SJCRH30 (cell line): Measurements from ENCODE around the gene C1QTNF4. TPM values are rescaled to one million over a fixed set of nuclear protein-coding genes. Genes with fewer than 3 reads are reported as not detected.
A peak's percentile ranks its signal among the peaks of the same experiment; 100 is the strongest.

Source experiments
- DNase-seq, 2 experiments: peaks; one replicate each; pipeline ENCODE4 v3.0.0-alpha.2; 2015 to 2020
- H3K27ac ChIP-seq: fragments of 250-450 bp; sonication (Bioruptor Pico); 2 replicates; pipeline ENCODE4 v1.5.1; 2020; ENCODE audit warnings: mild to moderate bottlenecking, moderate library complexity
- H3K27me3 ChIP-seq: fragments of 250-450 bp; sonication (Bioruptor Pico); 2 replicates; pipeline ENCODE4 v1.5.1; 2020; ENCODE audit warnings: mild to moderate bottlenecking, moderate library complexity
- H3K36me3 ChIP-seq: fragments of 250-450 bp; sonication (Bioruptor Pico); 2 replicates; pipeline ENCODE4 v1.5.1; 2020; ENCODE audit warnings: mild to moderate bottlenecking, moderate library complexity
- H3K4me1 ChIP-seq: fragments of 250-450 bp; sonication (Bioruptor Pico); 2 replicates; pipeline ENCODE4 v1.5.1; 2020; ENCODE audit warnings: mild to moderate bottlenecking, moderate library complexity
- H3K4me3 ChIP-seq: fragments of 250-450 bp; sonication (Bioruptor Pico); 2 replicates; pipeline ENCODE4 v1.5.1; 2020; ENCODE audit warnings: mild to moderate bottlenecking, moderate library complexity
- H3K9me3 ChIP-seq: fragments of 250-450 bp; sonication (Bioruptor Pico); replicated peaks from 2 replicates; pipeline ENCODE4 v1.5.1; 2020; ENCODE audit warnings: mild to moderate bottlenecking, moderate library complexity
- total RNA-seq: library from RNA; depleted of rRNA; stranded (reverse); fragments of >200 nt; shearing (Covaris generic); gene quantifications from 2 replicates; pipeline ENCODE4 v1.2.3, GENCODE V29; 2014

C1QTNF4 gene
- total RNA-seq, 1 experiment from 2014 or later, result not detected

DNA sequence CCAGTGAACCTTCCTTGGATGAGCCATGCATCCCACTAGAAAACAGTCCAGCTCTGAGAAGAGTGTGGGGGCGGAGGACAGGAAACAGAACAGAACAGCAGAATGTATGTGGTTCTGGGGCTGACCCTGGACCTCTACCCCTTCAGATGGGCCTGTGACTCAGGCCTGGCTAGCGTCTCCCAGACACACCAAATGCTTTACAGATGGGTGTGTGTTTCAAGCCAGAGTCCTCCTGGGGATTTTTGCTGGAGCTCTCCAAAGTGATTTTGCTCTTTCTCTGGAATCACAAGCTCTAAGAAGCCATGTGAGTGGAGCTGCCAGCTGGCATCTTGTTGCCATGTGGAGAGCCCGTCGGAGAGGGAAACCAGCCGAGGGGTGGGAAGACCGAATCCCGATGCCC is 13.2 kb upstream of the C1QTNF4 start:
- Histone ChIP-seq H3K4me1 (no peaks in the 10 kb centered on the region), H3K27ac (no peak overlapping the region), H3K9me3 (no peaks in the 10 kb centered on the region), H3K36me3 (no peaks in the 10 kb centered on the region), H3K4me3 (no peak overlapping the region), H3K27me3 (no peaks in the 10 kb centered on the region)
- no peak for DNase-seq

DNA sequence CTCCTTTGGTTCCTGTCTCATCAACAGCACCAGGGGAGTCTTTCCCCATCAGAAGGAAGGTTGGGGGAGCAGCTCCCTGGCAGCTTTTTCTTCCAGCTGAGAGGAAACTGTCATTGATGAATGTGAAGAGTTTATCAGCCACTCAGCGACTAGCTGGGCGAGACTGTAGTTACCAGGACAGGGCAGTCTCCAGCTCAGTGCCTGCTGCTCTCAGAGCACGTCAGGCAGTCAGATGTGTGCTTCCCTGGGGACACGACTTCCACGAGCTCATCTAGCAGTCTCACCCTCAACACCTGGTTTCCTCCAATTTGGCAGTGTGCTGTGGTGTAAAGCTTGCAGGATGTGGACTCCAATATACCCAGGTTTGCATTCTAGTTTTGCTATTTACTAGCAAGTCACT is 12.5 kb upstream of the C1QTNF4 start:
- no peak overlapping the region for H3K4me3 ChIP-seq
- H3K27ac ChIP-seq, result no peak overlapping the region
- no peaks in the 10 kb centered on the region for H3K4me1 ChIP-seq
- DNase-seq, result no peak
- H3K9me3 ChIP-seq, result no peaks in the 10 kb centered on the region
- no peaks in the 10 kb centered on the region for H3K36me3 ChIP-seq
- H3K27me3 ChIP-seq, result no peaks in the 10 kb centered on the region

DNA sequence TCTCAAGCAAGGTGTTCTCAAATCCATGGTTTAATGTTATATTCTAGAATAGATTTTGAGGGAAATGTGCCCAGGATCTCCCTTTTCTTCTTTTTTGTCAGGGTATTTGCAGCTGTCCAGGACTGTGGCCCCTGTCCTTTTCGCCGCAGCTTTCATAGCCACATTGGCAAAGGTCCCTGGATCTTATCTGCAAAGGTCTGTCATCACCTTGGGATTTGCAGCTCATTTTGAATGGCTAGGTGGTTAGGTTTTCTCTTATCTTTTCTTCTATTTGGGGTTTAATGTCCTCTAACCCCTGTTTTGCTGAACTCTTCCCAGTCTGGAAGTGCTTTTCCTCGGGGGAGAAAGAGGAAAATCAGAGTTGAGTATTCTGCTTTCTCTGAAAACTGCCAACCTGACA is 11.7 kb upstream of the C1QTNF4 start:
- Histone ChIP-seq H3K4me1 (no peaks in the 10 kb centered on the region), H3K27me3 (no peaks in the 10 kb centered on the region), H3K9me3 (no peaks in the 10 kb centered on the region), H3K36me3 (no peaks in the 10 kb centered on the region), H3K27ac (no peak overlapping the region), H3K4me3 (no peak overlapping the region)
- DNase-seq, result no peak

DNA sequence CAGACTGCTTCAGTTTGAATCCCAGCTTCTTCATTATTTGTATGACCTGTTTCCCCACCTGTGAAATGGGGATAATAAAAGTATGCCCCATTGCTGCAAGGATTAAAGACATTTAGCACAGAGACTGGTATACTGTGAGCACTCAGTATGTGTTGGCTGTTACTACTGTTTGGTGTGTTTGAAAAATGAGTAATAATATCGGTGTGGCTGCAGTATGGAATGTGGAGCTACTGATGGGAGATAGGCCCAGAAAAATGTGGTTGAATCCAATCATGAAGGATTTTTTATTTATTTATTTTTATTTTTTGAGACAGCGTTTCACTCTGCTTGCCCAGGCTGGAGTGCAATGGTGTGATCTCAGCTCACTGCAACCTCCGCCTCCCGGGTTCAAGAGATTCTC is 9.1 kb upstream of the C1QTNF4 start:
- DNase-seq, result no peak
- Histone ChIP-seq H3K9me3 (no peaks in the 10 kb centered on the region), H3K4me3 (no peak overlapping the region), H3K27me3 (0 out of 2 replicates have a peak, but pooled peaks cover 3% of the 10 kb centered on the region), H3K36me3 (no peaks in the 10 kb centered on the region), H3K4me1 (no peaks in the 10 kb centered on the region), H3K27ac (no peak overlapping the region)

DNA sequence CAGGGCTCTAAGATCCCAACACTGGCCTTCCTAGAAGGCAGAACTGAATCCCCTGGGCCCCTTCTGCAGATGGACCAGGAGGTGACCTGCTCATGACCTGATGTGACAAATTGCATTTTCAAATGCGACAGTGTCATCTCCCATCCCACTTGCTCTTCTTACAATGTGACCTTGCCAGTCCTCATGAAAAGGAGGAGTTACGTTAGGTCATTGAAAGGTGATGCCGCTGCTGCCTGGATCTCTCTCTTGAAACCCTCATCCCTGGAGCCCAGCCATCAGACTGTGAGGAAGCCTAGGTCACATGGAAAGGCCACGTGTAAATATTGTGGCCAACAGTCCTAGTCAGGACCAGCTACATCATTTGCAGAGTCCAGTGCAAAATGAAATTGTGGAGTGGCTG is 5.7 kb upstream of the C1QTNF4 start:
- Histone ChIP-seq H3K4me3 (no peak overlapping the region), H3K27me3 (0 out of 2 replicates have a peak, but pooled peaks cover 3% of the 10 kb centered on the region), H3K4me1 (no peaks in the 10 kb centered on the region), H3K27ac (no peak overlapping the region), H3K36me3 (no peaks in the 10 kb centered on the region), H3K9me3 (no peaks in the 10 kb centered on the region)
- no peak for DNase-seq

DNA sequence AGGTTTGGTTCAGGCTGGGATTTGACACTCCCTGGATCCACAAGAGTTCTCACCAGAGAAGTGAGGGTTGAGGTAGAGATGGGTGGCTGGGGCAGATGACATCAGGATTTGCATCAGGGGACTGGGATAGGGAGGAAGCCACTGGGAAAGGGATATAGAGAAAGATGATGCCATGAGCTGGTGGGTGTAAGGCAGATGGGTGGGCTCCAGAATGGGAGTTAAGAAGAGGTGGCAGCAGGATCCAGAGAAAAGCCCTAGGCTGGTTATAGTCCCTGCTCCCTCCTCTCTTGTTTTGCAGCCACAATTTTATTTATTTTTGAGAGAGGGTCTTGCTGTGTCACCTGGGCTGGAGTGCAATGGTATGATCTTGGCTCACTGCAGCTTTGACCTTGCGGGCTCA is 1.8 kb upstream of the C1QTNF4 start:
- H3K27me3 ChIP-seq, result peaks cover 7% of the 10 kb centered on the region; the same call in 1 of the 2 replicates
- no peaks in the 10 kb centered on the region for H3K9me3 ChIP-seq
- no peak for DNase-seq
- H3K36me3 ChIP-seq, result no peaks in the 10 kb centered on the region
- H3K4me3 ChIP-seq, result no peak overlapping the region
- no peak overlapping the region for H3K27ac ChIP-seq
- no peaks in the 10 kb centered on the region for H3K4me1 ChIP-seq

DNA sequence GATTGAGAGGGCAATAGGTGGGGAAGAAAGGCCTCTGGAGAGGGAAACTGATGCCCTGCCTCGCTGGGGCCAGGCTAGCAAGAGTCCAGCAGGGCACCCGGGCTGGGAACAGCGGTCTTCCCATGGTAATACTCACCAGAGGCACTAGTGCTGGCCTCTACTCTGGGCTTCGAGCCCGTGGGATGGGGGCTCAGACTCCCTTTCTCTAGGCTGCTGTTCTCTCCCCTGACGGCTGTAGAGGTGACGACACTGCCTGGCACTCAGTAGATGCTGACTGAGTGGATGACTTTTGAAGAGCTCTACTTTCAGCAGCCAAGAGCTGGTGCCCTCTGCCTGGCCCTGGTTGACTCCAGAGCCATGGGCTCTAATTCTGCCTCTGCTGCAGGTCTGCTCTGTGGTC is 818 bp upstream of the C1QTNF4 start:
- no peaks in the 10 kb centered on the region for H3K9me3 ChIP-seq
- H3K4me3 ChIP-seq, result no peak overlapping the region
- H3K27ac ChIP-seq, result no peak overlapping the region
- no peaks in the 10 kb centered on the region for H3K36me3 ChIP-seq
- H3K27me3 ChIP-seq, result peaks cover 7% of the 10 kb centered on the region; the same call in 1 of the 2 replicates
- no peak for DNase-seq
- no peaks in the 10 kb centered on the region for H3K4me1 ChIP-seq

DNA sequence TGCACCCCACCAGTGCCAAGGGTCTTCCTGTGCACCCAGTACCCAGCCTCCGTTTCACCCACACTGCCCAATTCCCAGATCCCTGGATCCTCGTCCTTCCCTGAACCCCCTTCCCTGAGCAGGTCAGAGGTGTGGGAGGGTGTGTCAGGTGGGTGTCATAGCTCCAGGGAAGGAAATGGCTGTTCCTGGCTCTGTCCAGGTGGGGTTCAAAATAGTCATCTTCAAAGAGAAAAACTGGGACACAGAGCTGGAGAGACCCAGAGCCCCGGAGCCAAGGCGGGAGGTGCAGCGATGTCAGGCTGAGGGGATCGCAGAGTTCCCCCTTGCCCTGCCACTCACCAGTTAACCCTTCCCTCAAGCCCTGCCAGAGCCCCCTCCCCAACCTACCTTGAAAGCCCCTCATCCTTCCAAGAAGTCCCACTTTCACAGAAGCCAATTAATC is 698 bp downstream of the C1QTNF4 start:
- no peak for DNase-seq
- Histone ChIP-seq H3K4me1 (no peaks in the 10 kb centered on the region), H3K9me3 (no peaks in the 10 kb centered on the region), H3K27ac (no peak overlapping the region), H3K36me3 (no peaks in the 10 kb centered on the region), H3K4me3 (no peak overlapping the region), H3K27me3 (peaks cover 4% of the 10 kb centered on the region; the same call in 1 of the 2 replicates)

DNA sequence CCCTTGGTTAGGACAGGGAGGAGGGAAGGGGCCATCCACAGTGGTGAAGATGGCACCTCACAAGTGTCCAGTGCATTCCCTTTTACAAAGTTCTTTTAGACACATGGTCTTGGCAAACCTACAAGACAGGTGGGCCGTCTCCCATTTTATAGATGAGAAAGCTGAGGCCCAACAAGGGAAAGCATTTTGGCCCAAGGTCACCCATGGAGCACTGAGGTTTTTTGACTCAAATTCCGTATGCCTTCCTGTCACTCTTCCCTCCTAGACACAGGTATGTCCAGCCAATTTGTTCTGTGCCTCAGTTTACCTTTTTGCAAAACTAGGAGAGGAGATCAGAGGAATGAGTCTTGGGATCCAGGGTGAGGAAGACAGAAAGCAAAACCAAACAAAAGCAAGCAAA is 1.2 kb downstream of the C1QTNF4 start:
- H3K9me3 ChIP-seq, result no peaks in the 10 kb centered on the region
- no peaks in the 10 kb centered on the region for H3K36me3 ChIP-seq
- H3K27me3 ChIP-seq, result peaks cover 4% of the 10 kb centered on the region; the same call in 1 of the 2 replicates
- H3K27ac ChIP-seq, result no peak overlapping the region
- H3K4me3 ChIP-seq, result no peak overlapping the region
- no peak for DNase-seq
- peaks cover 3% of the 10 kb centered on the region; the same call in 1 of the 2 replicates for H3K4me1 ChIP-seq

DNA sequence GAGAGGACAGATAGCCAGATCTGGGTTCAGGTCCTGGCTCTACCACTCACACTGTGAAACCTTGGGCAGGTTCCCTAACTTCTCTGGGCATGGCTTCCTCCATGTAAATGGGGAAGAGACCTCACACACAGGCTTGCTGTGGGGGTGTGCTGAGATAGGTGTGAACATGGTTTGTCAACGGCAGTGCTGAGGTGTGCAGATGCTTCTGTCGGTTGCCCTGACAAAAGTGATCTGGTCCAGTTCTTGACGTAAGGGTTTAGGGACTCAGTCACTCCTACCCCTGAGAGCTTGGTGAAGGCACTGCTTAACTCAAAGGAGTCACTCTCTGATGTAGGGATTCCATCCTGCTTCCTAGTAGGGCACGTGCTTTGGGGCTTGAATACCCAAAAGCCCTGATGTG is 2.0 kb downstream of the C1QTNF4 start:
- Histone ChIP-seq H3K4me3 (no peak overlapping the region), H3K36me3 (no peaks in the 10 kb centered on the region), H3K27ac (no peak overlapping the region), H3K4me1 (peaks cover 7% of the 10 kb centered on the region; the same call in 1 of the 2 replicates), H3K9me3 (no peaks in the 10 kb centered on the region), H3K27me3 (peaks cover 4% of the 10 kb centered on the region; the same call in 1 of the 2 replicates)
- no peak for DNase-seq

DNA sequence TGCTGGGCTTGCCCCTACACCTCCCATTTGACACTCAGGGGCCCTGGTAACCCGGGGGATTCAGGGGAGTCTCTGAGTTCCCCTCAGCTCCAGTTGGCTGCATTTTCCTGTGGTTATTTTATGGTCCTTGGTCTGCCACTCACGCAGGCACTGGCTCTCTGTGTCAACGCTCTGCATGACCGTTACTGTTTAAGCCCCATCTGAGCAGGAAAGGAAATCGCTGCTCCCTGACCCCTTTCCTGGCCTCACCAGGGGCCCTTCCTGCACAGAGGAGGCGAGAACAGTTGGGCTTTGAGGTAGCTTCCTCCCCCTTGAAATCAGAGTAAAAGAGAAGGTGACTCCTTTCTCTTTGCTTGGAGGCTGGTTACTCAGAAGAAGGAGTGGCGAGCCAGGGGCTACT is 2.4 kb downstream of the C1QTNF4 start:
- Histone ChIP-seq H3K27me3 (peaks cover 4% of the 10 kb centered on the region; the same call in 1 of the 2 replicates), H3K4me3 (no peak overlapping the region), H3K27ac (no peak overlapping the region), H3K36me3 (no peaks in the 10 kb centered on the region), H3K9me3 (no peaks in the 10 kb centered on the region), H3K4me1 (peaks cover 7% of the 10 kb centered on the region; the same call in 1 of the 2 replicates)
- no peak for DNase-seq

DNA sequence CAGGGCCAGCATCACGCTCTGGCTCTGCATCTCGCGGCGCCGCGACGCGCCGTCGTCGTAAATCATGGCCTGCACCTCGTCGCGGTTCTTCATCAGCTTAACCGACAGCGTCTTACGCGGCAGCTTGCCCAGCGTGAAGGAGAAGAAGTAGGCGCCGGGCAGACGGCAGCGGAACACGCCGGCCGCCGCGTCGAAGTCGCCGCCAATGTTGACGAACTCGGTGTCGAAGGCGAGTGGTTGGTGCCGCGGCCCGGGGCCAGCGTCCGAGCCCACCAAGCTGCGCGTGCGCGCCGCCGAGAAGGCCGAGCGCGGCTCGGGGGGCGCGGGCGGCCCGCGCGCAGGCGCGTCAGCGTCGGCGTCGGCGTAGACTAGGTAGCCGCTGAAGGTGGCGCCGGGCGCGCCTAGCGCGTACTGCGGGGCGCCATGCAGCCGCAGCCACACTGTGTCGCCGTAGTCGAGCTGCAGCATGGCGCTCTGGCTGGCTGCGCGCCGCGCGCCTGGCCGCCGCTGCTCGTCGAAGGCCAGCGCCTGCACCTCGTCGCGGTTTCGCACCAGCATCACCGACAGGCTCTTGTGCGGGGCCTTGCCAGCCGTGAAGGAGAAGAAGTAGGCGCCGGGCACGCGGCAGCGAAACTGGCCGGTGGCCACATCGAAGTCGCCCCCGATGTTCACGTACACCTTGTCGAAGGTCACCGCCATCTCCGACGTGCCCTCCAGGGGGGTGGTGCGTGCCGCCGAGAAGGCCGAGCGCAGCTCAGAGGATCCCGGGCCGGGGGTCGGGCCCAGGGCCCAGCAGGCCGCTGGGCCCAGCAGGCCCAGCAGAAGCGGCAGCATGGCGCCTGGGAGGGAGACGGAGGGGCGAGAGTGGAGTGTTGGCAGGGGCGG is 4.0 kb downstream of the C1QTNF4 start:
- Histone ChIP-seq H3K4me1 (peaks cover 7% of the 10 kb centered on the region; the same call in 1 of the 2 replicates), H3K27me3 (peaks cover 4% of the 10 kb centered on the region; the same call in 1 of the 2 replicates), H3K36me3 (peaks cover under 1% of the 10 kb centered on the region; the same call in 1 of the 2 replicates), H3K4me3 (no peak overlapping the region), H3K9me3 (no peaks in the 10 kb centered on the region), H3K27ac (no peak overlapping the region)
- DNase-seq, result no peak

DNA sequence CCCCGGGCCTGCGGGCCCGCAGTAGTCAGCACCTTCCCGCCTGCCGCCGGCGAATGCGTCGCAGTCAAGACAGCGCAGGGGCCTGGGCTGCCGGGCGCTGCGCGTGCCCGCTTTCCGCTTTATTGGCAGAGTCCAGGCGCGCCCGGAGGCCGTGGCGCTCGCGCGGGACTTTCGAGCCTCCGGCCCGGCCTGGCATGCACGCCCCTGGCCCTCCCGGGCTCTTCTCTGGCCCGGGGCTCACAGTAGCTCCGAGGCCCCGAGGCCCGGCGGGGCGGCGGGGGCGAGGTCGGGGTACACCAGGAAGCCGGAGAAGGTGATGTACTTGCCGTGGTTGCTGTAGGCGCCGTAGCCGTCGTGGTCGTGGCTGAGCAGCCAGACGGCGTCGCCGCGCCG is 4.6 kb downstream of the C1QTNF4 start:
- no peak overlapping the region for H3K27ac ChIP-seq

DNA sequence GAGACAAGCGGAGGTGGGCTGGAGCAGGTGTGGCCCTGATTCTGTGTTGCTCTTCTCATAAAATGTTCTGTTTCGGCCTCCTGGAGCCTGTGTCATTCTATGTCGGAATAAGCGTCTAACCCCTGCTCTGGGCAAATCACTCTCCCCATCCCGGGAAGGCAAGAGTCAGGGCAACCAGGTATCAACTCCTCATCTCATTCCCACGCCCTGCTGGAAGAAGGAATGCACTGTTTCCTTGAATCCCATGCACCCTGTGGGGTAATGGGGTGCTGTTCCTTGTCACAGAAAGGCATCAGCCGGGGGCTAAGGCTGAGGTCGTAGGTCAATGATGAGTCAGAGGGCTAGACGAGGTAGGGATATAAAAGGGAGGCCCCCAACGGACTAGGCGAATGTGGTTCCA is 5.1 kb downstream of the C1QTNF4 start:
- Histone ChIP-seq H3K27me3 (peaks cover 4% of the 10 kb centered on the region; the same call in 1 of the 2 replicates), H3K4me3 (no peak overlapping the region), H3K36me3 (peaks cover 9% of the 10 kb centered on the region), H3K9me3 (no peaks in the 10 kb centered on the region), H3K4me1 (peaks cover 7% of the 10 kb centered on the region; the same call in 1 of the 2 replicates), H3K27ac (no peak overlapping the region)
- no peak for DNase-seq

More for the DNA sequence above, 4.6 kb downstream of the C1QTNF4 start:
- H3K9me3 ChIP-seq, result no peaks in the 10 kb centered on the region
- H3K36me3 ChIP-seq, result peaks cover 6% of the 10 kb centered on the region
- H3K4me1 ChIP-seq, result peaks cover 7% of the 10 kb centered on the region; the same call in 1 of the 2 replicates
- H3K4me3 ChIP-seq, result no peak overlapping the region
- H3K27me3 ChIP-seq, result peaks cover 4% of the 10 kb centered on the region; the same call in 1 of the 2 replicates
- no peak for DNase-seq

DNA sequence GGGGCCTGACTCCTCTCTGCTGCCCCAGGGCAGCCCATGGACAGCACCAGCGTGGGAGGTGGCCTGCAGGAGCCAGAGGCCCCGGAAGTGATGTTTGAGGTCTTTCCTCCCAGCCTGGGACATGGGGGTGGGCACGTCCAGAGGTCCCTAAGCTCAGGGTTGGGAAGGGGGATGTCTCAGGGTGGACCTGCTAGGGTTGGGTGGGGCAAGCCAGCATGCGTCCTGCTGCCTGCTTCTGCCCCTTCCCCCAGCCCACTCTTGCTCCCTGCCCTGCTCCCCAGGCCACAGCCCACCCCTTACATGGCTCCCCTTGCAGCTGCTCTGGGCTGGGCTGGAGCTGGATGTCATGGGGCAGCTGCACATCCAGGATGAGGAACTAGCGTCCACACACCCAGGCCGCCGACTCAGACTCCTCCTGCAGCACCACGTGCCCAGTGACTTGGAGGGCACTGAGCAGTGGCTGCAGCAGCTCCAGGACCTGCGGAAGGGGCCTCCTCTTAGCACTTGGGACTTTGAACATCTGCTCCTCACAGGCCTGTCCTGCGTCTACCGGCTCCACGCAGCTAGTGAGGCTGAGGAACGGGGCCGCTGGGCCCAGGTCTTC is 6.4 kb downstream of the C1QTNF4 start:
- peak overlapping the region; percentile 41 for H3K27ac ChIP-seq
- no peaks in the 10 kb centered on the region for H3K27me3 ChIP-seq
- peaks cover 22% of the 10 kb centered on the region for H3K36me3 ChIP-seq
- peak; percentile 75 to 78 for DNase-seq
- peaks cover 7% of the 10 kb centered on the region; the same call in 1 of the 2 replicates for H3K4me1 ChIP-seq
- H3K9me3 ChIP-seq, result no peaks in the 10 kb centered on the region
- no peak overlapping the region for H3K4me3 ChIP-seq
